CD14-positive monocyte (primary cell): ENCODE measurements around the gene RMND5A. TPM values are rescaled to one million over a fixed set of nuclear protein-coding genes. Genes with fewer than 3 reads are reported as not detected.

ENCODE experiments used
- DNase-seq, 3 donors: peaks; one replicate each; pipeline ENCODE4 v3.0.0-alpha.2; 2011 to 2022
- H2AFZ ChIP-seq: 2 replicates; pipeline ENCODE4 v1.6.0; 2012; ENCODE audit warnings: mild to moderate bottlenecking, low read depth, low read length, inconsistent platforms; ENCODE audit not compliant: insufficient read depth, poor library complexity, severe bottlenecking
- H3K27ac ChIP-seq, 2 donors: 1 replicate in 1 of 2; 2 replicates in 1 of 2; pipeline ENCODE4 v1.5.1; 2012 to 2013; ENCODE audit warnings: low read length in 2 of 2, control low read depth in 1 of 2, inconsistent platforms in 1 of 2, low read depth in 1 of 2, mild to moderate bottlenecking in 1 of 2
- H3K27me3 ChIP-seq, 2 donors: one replicate each; pipeline versions ENCODE4 v1.6.0 to v1.6.1; 2011 to 2013; ENCODE audit warnings: low read length in 2 of 2; ENCODE audit not compliant: control insufficient read depth in 2 of 2, insufficient read depth in 2 of 2
- H3K36me3 ChIP-seq, 2 donors: replicated peaks in 1 of 2; 1 replicate in 1 of 2; 2 replicates in 1 of 2; pipeline versions ENCODE4 v1.5.1 to v1.6.1; 2012 to 2013; ENCODE audit warnings: low read length in 2 of 2, control low read depth in 1 of 2, inconsistent platforms in 1 of 2, mild to moderate bottlenecking in 1 of 2; ENCODE audit not compliant: insufficient read depth in 2 of 2, control insufficient read depth in 1 of 2
- H3K4me1 ChIP-seq, 2 donors: 1 replicate in 1 of 2; 2 replicates in 1 of 2; pipeline versions ENCODE4 v1.5.1 to v1.6.1; 2012 to 2013; ENCODE audit warnings: low read length in 2 of 2, control low read depth in 1 of 2, inconsistent platforms in 1 of 2, mild to moderate bottlenecking in 1 of 2, moderate library complexity in 1 of 2; ENCODE audit not compliant: insufficient read depth in 2 of 2, control insufficient read depth in 1 of 2
- H3K4me2 ChIP-seq: replicated peaks from 2 replicates; pipeline ENCODE3; 2012; ENCODE audit warnings: low read length, moderate library complexity, mild to moderate bottlenecking; ENCODE audit not compliant: poor library complexity, severe bottlenecking; ENCODE audit errors: extremely low read depth
- H3K4me3 ChIP-seq, 3 experiments: fragments of 200-600 bp in 1 of 3; sonication (generic) in 1 of 3; replicated peaks in 1 of 3; 1 replicate in 2 of 3; 2 replicates in 1 of 3; pipeline ENCODE4 v1.5.1; 2011 to 2013; ENCODE audit warnings: low read length in 3 of 3, mild to moderate bottlenecking in 3 of 3, control low read depth in 2 of 3, low read depth in 2 of 3, inconsistent platforms in 1 of 3, moderate library complexity in 1 of 3
- H3K79me2 ChIP-seq: 2 replicates; pipeline ENCODE4 v1.6.0; 2012; ENCODE audit warnings: mild to moderate bottlenecking, control low read depth, inconsistent platforms, low read length, moderate library complexity; ENCODE audit not compliant: insufficient read depth
- H3K9ac ChIP-seq: 2 replicates; pipeline ENCODE4 v1.6.0; 2017; ENCODE audit warnings: low read length, mild to moderate bottlenecking; ENCODE audit not compliant: insufficient read depth, poor library complexity, severe bottlenecking
- H3K9me3 ChIP-seq, 2 donors: replicated peaks in 1 of 2; 1 replicate in 1 of 2; 2 replicates in 1 of 2; pipeline versions ENCODE4 v1.5.1 to v1.6.1; 2012 to 2013; ENCODE audit warnings: low read length in 2 of 2, control low read depth in 1 of 2; ENCODE audit not compliant: control insufficient read depth in 1 of 2, insufficient read depth in 1 of 2
- H4K20me1 ChIP-seq: 2 replicates; pipeline ENCODE4 v1.6.0; 2012; ENCODE audit warnings: mild to moderate bottlenecking, low read length, control low read depth, moderate library complexity; ENCODE audit not compliant: insufficient read depth
- H3K27ac Mint-ChIP-seq, 7 donors: one replicate each; pipeline ENCODE4 v1.8.0; 2020; ENCODE audit warnings: mild to moderate bottlenecking in 7 of 7, mixed read lengths in 7 of 7, moderate library complexity in 6 of 7, inconsistent platforms in 2 of 7
- H3K27me3 Mint-ChIP-seq, 3 donors: one replicate each; pipeline ENCODE4 v1.8.0; 2021 to 2022; ENCODE audit warnings: low read depth in 3 of 3, mild to moderate bottlenecking in 3 of 3, mixed read lengths in 3 of 3, moderate library complexity in 3 of 3, inconsistent platforms in 1 of 3
- H3K36me3 Mint-ChIP-seq, 2 donors: one replicate each; pipeline ENCODE4 v1.8.0; 2020; ENCODE audit warnings: mixed read lengths in 2 of 2, inconsistent platforms in 1 of 2, mild to moderate bottlenecking in 1 of 2
- H3K4me1 Mint-ChIP-seq: one replicate; pipeline ENCODE4 v1.8.0; 2020; ENCODE audit warnings: mild to moderate bottlenecking, mixed read lengths
- H3K4me3 Mint-ChIP-seq, 2 donors: one replicate each; pipeline ENCODE4 v1.8.0; 2020; ENCODE audit warnings: mild to moderate bottlenecking in 2 of 2, mixed read lengths in 2 of 2, moderate library complexity in 1 of 2
- H3K9me3 Mint-ChIP-seq, 7 donors: one replicate each; pipeline ENCODE4 v1.8.0; 2020 to 2022; ENCODE audit warnings: mixed read lengths in 7 of 7, mild to moderate bottlenecking in 6 of 7, moderate library complexity in 6 of 7, inconsistent platforms in 2 of 7
- WGBS: methylation state at CpG from one replicate; pipeline ENCODE4 v1.1.5; 2013; ENCODE audit warnings: missing lambda C conversion rate; ENCODE audit not compliant: insufficient coverage; 5-methylcytosine and 5-hydroxymethylcytosine counted together
- intact Hi-C, 2 donors: fragments of 100-400 bp; cut with micrococcal nuclease; formaldehyde crosslinking; loops; one replicate each; pipeline versions ENCODE4 v1.15.0 to v1.15.1; 2023
- polyA plus RNA-seq, 3 donors: library from polyadenylated mRNA; depleted of rRNA in 1 of 3; unstranded in 2 of 3; stranded (reverse) in 1 of 3; fragments of 300-500 nt in 2 of 3; fragments of >200 nt in 1 of 3; fragmentation: Illumina TruSeq in 2 of 3; gene quantifications; 1 replicate in 2 of 3; 2 replicates in 1 of 3; pipeline ENCODE4 v1.2.3, GENCODE V29; 2012 to 2021
- TF ChIP-seq, protein P1 (sequence below): fragments of 200-600 bp; IDR thresholded peaks from one replicate; pipeline ENCODE4 v1.8.0; 2022; ENCODE audit warnings: antibody characterized with exemption, mild to moderate bottlenecking

The RMND5A gene
- polyA plus RNA-seq, 3 donors, result 18.5 to 20.3 (median 18.9) TPM

GRCh38 chr2:86673986-86674670 lies 46.0 kb upstream of the RMND5A start:
- H3K9me3 ChIP-seq, result no peaks in the 10 kb centered on the region
- H2AFZ ChIP-seq, result no peak overlapping the region
- peaks cover 0 to 3% (median 0%) of the 10 kb centered on the region in 7 donors for H3K9me3 Mint-ChIP-seq
- no peaks in the 10 kb centered on the region for H3K36me3 ChIP-seq
- H4K20me1 ChIP-seq, result no peaks in the 10 kb centered on the region
- no peak for DNase-seq
- H3K27me3 ChIP-seq, result no peaks in the 10 kb centered on the region
- H3K79me2 ChIP-seq, result no peaks in the 10 kb centered on the region
- H3K36me3 Mint-ChIP-seq, result no peaks in the 10 kb centered on the region
- H3K4me3 ChIP-seq, result no peak overlapping the region
- H3K9ac ChIP-seq, result no peak overlapping the region
- intact Hi-C loops, result no loop called here
- WGBS, result no CpG with 5 or more reads among the region's 1 CpG
- no peaks in the 10 kb centered on the region for H3K4me1 ChIP-seq
- H3K27ac Mint-ChIP-seq, result no peak overlapping the region
- peaks cover 0 to 3% (median 0%) of the 10 kb centered on the region in 3 donors for H3K27me3 Mint-ChIP-seq
- no peak overlapping the region for H3K4me2 ChIP-seq
- H3K4me3 Mint-ChIP-seq, result no peak overlapping the region
- TF ChIP-seq, protein P1, sequence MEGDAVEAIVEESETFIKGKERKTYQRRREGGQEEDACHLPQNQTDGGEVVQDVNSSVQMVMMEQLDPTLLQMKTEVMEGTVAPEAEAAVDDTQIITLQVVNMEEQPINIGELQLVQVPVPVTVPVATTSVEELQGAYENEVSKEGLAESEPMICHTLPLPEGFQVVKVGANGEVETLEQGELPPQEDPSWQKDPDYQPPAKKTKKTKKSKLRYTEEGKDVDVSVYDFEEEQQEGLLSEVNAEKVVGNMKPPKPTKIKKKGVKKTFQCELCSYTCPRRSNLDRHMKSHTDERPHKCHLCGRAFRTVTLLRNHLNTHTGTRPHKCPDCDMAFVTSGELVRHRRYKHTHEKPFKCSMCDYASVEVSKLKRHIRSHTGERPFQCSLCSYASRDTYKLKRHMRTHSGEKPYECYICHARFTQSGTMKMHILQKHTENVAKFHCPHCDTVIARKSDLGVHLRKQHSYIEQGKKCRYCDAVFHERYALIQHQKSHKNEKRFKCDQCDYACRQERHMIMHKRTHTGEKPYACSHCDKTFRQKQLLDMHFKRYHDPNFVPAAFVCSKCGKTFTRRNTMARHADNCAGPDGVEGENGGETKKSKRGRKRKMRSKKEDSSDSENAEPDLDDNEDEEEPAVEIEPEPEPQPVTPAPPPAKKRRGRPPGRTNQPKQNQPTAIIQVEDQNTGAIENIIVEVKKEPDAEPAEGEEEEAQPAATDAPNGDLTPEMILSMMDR, result no peak
- H3K27ac ChIP-seq, result no peak overlapping the region
- H3K4me1 Mint-ChIP-seq, result no peaks in the 10 kb centered on the region

DNA sequence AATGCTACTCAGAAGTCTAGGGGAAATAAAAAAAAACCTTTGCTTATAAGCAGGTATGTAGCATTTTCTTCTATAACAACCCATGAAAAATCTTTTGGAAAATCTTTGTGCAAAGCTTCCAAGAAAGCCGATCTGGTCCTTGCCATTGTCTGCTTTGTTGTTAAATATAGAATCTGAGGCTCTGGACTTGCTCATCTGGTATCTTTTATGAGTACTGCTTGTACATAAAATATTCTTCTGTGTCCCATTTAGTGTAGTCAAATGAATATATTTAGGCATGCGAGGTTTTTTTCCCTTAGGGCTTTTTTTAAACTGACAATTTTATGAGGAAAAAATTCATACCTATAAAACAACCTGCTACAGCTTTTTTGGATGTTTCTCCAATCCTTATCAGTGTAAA lies 45.0 kb upstream of the RMND5A start:
- DNase-seq, result no peak
- Histone ChIP-seq H3K4me1 (no peaks in the 10 kb centered on the region), H3K36me3 (no peaks in the 10 kb centered on the region), H4K20me1 (no peaks in the 10 kb centered on the region), H3K9me3 (no peaks in the 10 kb centered on the region), H2AFZ (no peak overlapping the region), H3K4me3 (no peak overlapping the region), H3K27ac (no peak overlapping the region), H3K27me3 (no peaks in the 10 kb centered on the region), H3K4me2 (no peak overlapping the region), H3K79me2 (no peaks in the 10 kb centered on the region), H3K9ac (no peak overlapping the region)
- Mint-ChIP-seq H3K27ac (no peak overlapping the region), H3K9me3 (peaks cover 0 to 1% (median 0%) of the 10 kb centered on the region in 7 donors), H3K36me3 (no peaks in the 10 kb centered on the region), H3K27me3 (peaks cover 0 to 3% (median 0%) of the 10 kb centered on the region in 3 donors), H3K4me1 (no peaks in the 10 kb centered on the region), H3K4me3 (no peak overlapping the region)
- TF ChIP-seq, protein P1, result no peak
- 83% methylated on average over 1 of the region's 2 CpGs for WGBS
- intact Hi-C loops, result no loop called here
